Large intestine (tissue), 3 donors: ENCODE measurements around the gene POLR2H. TPM values are rescaled to one million over a fixed set of nuclear protein-coding genes. Genes with fewer than 3 reads are reported as not detected.

Experiments
- DNase-seq, 2 donors: peaks; one replicate each; pipeline versions ENCODE4 v3.0.0 to v3.0.0-alpha.2; 2013
- H3K27ac ChIP-seq: one replicate; pipeline ENCODE4 v1.5.1; 2013; ENCODE audit warnings: low read length
- H3K27me3 ChIP-seq: 2 replicates; pipeline ENCODE4 v1.6.1; 2013; ENCODE audit warnings: low read length; ENCODE audit not compliant: control insufficient read depth, insufficient read depth
- H3K36me3 ChIP-seq: 2 replicates; pipeline ENCODE4 v1.6.1; 2013; ENCODE audit warnings: low read length; ENCODE audit not compliant: control insufficient read depth, insufficient read depth
- H3K4me1 ChIP-seq: one replicate; pipeline ENCODE4 v1.6.1; 2013; ENCODE audit warnings: low read length; ENCODE audit not compliant: control insufficient read depth, insufficient read depth
- H3K4me3 ChIP-seq: one replicate; pipeline ENCODE4 v1.5.1; 2013; ENCODE audit warnings: low read length
- H3K9me3 ChIP-seq: one replicate; pipeline ENCODE4 v1.6.1; 2013; ENCODE audit warnings: mild to moderate bottlenecking, low read depth, low read length, moderate library complexity; ENCODE audit not compliant: control insufficient read depth
- WGBS: methylation state at CpG from one replicate; pipeline ENCODE4 v1.1.5; 2013; ENCODE audit warnings: low lambda C conversion rate; ENCODE audit not compliant: insufficient coverage; 5-methylcytosine and 5-hydroxymethylcytosine counted together
- polyA plus RNA-seq: library from polyadenylated mRNA; unstranded; fragments of 120-200 nt; gene quantifications from one replicate; pipeline ENCODE4 v1.2.1, GENCODE V29; 2013

The POLR2H gene
- polyA plus RNA-seq, 1 donor, result 167 TPM

DNA sequence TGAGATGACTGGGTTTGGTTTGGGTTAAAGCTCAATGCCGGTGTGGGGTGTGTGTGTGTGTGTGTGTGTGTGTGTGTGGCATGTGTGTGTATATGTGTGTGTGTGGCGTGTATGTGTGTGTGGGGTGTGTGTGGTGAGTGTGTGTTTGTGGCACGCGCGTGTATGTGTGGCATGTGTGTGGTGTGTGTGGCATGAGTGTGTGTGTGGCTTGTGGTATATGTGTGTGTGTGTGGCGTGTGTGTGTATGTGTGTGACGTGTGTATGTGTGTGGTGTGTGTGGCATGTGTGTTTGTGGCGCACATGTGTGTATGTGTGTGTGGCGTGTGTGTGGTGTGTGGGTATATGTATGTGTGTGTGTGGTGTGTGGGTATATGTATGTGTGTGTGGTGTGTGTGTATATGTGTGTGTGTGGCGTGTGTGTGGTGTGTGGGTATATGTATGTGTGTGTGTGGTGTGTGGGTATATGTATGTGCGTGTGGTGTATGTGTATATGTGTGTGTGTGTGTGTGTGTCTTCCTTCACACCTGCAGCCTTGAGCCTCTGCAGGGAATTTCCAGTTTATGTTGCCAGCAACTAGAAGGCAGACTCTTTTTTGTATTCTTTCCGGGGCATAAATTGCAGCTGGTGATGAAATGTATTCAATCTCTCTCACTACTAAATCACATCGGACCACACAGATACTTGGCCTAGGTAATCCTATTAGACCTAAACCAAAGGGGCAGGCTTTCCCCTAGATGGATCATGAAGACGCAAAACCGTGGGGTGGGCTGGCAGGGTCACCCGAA, 53.1 kb downstream of the POLR2H start:
- Histone ChIP-seq H3K27ac (no peak overlapping the region), H3K4me3 (no peak overlapping the region), H3K27me3 (no peaks in the 10 kb centered on the region), H3K9me3 (no peaks in the 10 kb centered on the region), H3K36me3 (no peaks in the 10 kb centered on the region), H3K4me1 (peaks cover 11% of the 10 kb centered on the region)
- no peak for DNase-seq
- no CpG with 5 or more reads among the region's 16 CpGs for WGBS

DNA sequence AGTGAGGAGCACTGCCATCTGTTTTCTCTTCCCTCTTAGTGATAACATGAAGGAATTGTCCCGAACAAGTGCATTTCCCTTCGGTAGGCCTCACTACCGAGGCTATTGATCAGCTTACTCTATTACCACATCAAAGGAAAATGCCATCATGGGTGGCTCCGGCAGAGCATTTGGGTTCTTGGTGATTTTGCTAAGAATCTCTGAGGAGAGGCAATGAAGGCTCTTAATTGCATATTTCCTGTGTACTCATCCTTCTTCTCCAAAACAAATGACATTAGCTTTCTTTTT, 53.6 kb downstream of the POLR2H start:
- no peaks in the 10 kb centered on the region for H3K9me3 ChIP-seq
- no peak overlapping the region for H3K27ac ChIP-seq
- H3K4me3 ChIP-seq, result no peak overlapping the region
- DNase-seq, result no peak
- no CpG with 5 or more reads among the region's 4 CpGs for WGBS
- no peaks in the 10 kb centered on the region for H3K36me3 ChIP-seq
- H3K27me3 ChIP-seq, result no peaks in the 10 kb centered on the region
- peaks cover 11% of the 10 kb centered on the region for H3K4me1 ChIP-seq

DNA sequence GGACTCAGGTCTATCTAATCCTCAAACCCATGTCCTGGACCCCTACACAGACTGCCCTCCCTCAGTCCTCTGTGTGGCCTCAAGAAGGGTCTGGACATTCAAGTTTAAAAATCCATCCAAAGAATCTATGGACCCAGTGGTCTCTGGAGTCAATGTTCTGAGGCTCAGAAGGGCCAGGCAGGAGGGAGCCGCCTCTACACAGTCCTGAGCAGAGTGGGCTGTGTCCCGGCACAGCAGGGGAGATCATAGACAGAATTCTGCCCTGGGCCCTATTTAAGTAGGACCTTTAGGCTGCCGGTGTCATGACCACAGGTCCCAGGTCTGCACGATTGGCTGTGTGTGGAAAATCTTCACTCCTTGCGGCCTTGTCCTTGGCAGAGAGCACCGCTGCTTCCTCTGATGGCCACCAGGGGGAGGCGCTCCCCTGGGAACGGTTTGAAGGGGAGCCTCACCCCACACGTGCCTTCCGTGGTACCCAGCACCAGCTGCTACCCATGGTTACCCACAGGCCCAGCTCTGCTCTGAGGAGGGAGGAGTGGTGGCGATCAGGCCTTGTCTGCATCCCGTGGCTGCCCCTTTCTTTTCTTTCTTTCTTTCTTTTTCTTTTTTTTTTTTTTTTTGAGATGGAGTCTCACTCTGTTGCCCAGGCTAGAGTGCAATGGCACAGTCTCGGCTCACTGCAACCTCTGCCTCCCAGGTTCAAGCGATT, 56.3 kb downstream of the POLR2H start:
- Histone ChIP-seq H3K36me3 (no peaks in the 10 kb centered on the region), H3K9me3 (no peaks in the 10 kb centered on the region), H3K27me3 (no peaks in the 10 kb centered on the region), H3K27ac (no peak overlapping the region), H3K4me3 (no peak overlapping the region), H3K4me1 (peaks cover 11% of the 10 kb centered on the region)
- no CpG with 5 or more reads among the region's 14 CpGs for WGBS
- DNase-seq, result peak; percentile 56 to 69

Other genes starting within 250 kb of the POLR2H start
- gene EIF2B5, start 226.4 kb upstream of the POLR2H start, polyA plus RNA-seq, result 46.5 TPM
- gene DVL3, start 206.3 kb upstream of the POLR2H start, polyA plus RNA-seq, result 81.0 TPM
- 286 TPM for gene AP2M1, start 186.9 kb upstream of the POLR2H start, polyA plus RNA-seq
- gene ABCF3, start 175.5 kb upstream of the POLR2H start, polyA plus RNA-seq, result 72.3 TPM
- 18.6 TPM for gene VWA5B2, start 132.1 kb upstream of the POLR2H start, polyA plus RNA-seq
- 74.6 TPM for gene ALG3, start 112.7 kb upstream of the POLR2H start, polyA plus RNA-seq
- gene EEF1AKMT4, start 112.0 kb upstream of the POLR2H start, polyA plus RNA-seq, result 5.3 TPM
- 0.72 TPM for gene CAMK2N2, start 100.2 kb upstream of the POLR2H start, polyA plus RNA-seq
- 1.4 TPM for gene ECE2, start 85.7 kb upstream of the POLR2H start, polyA plus RNA-seq
- 148 TPM for gene PSMD2, start 62.5 kb upstream of the POLR2H start, polyA plus RNA-seq
- gene EIF4G1, start 47.1 kb upstream of the POLR2H start, polyA plus RNA-seq, result 203 TPM
- 14.9 TPM for gene FAM131A, start 24.1 kb upstream of the POLR2H start, polyA plus RNA-seq
- gene CLCN2, start 105 bp upstream of the POLR2H start, polyA plus RNA-seq, result 27.5 TPM
- 1.9 TPM for gene THPO, start 16.5 kb downstream of the POLR2H start, polyA plus RNA-seq
- 3.7 TPM for gene CHRD, start 18.3 kb downstream of the POLR2H start, polyA plus RNA-seq
- gene EPHB3, start 200.1 kb downstream of the POLR2H start, polyA plus RNA-seq, result 9.3 TPM